Measurements from ENCODE around the gene RSRC2. TPM values are rescaled to one million over a fixed set of nuclear protein-coding genes. Genes with fewer than 3 reads are reported as not detected.
A peak's percentile ranks its signal among the peaks of the same experiment; 100 is the strongest.
"Not testable (repeated sequence)": the region's sequence is repeated elsewhere in the genome, so short reads cannot be mapped to it uniquely, and the experiment has no call there.

The RSRC2 gene
- polyA plus RNA-seq, 3 donors, result 7.6 to 63.5 (median 15.8) TPM

DNA sequence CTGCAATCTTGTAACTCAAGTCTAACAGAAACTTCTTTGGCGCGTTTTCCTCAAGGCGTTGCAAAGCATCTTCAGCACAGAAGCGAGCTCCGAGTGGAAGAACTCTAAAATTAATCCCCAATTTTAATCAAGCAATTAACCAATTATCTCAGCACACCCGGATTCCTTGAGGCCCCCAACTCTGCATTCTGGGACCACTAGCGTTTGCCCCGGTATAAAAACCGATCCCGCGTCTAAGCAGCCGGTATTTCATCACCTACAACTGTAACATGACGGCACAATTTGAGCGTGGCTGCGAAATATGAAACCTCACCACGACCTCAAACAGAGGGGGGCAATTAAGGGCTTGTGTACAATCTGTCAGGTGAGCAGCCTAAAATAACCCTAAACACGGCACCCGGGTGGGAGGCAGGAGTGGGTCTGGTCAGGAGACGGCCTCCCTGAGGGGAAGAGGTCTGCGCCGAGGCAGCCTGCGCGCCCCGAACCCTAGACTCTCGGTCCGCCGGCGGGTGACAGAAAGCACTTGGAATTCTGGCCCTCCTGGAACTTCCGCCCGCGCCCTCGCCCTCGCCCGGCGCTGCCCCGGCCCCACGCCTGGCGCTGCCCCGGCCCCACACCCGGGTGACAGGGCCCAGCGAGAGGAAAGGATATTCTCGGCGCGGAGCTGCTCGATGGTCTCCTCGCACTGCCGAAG, 26.6 kb downstream of the RSRC2 start:
- Histone ChIP-seq H3K4me3 (replicated peaks in 1 of 3; ENCODE audit: low read depth in 2 of 3, low read length in 3 of 3) (peak overlapping the region; percentile 71 to 99 (median 78)), H3K27me3 (ENCODE audit: control insufficient read depth in 2 of 2, insufficient read depth in 2 of 2, low read length in 2 of 2) (no peaks in the 10 kb centered on the region), H3K9me3 (replicated peaks in 1 of 2; ENCODE audit: control insufficient read depth in 1 of 2, insufficient read depth in 1 of 2, low read length in 2 of 2) (no peaks in the 10 kb centered on the region), H3K79me2 (ENCODE audit: insufficient read depth, low read length) (peaks cover 62% of the 10 kb centered on the region), H3K4me1 (ENCODE audit: control insufficient read depth in 1 of 2, insufficient read depth in 2 of 2, low read length in 2 of 2) (peaks cover 24 to 42% of the 10 kb centered on the region in 2 donors), H2AFZ (ENCODE audit: insufficient read depth, low read depth, low read length, poor library complexity, severe bottlenecking) (peak overlapping the region; percentile 99), H3K27ac (ENCODE audit: low read depth in 1 of 2, low read length in 2 of 2) (peak overlapping the region; percentile 84 to 99), H3K4me2 (replicated peaks; ENCODE audit: extremely low read depth, low read length, poor library complexity, severe bottlenecking) (peak overlapping the region; percentile 89), H3K36me3 (replicated peaks in 1 of 2; ENCODE audit: control insufficient read depth in 1 of 2, insufficient read depth in 2 of 2, low read length in 2 of 2) (peaks cover 26 to 44% of the 10 kb centered on the region in 2 donors), H3K9ac (ENCODE audit: insufficient read depth, low read length, poor library complexity, severe bottlenecking) (peak overlapping the region; percentile 98), H4K20me1 (ENCODE audit: insufficient read depth, low read length) (peaks cover 28% of the 10 kb centered on the region)
- Mint-ChIP-seq H3K27me3 (ENCODE audit: low read depth in 3 of 3) (peaks cover 0 to 2% (median 0%) of the 10 kb centered on the region in 3 donors), H3K36me3 (peaks cover 25 to 42% of the 10 kb centered on the region in 2 donors), H3K27ac (peak overlapping the region; percentile 95 to 99 (median 99)), H3K4me1 (peaks cover 36% of the 10 kb centered on the region), H3K9me3 (peaks cover 0 to 2% (median 0%) of the 10 kb centered on the region in 7 donors), H3K4me3 (peak overlapping the region; percentile 95 to 98)
- TF ChIP-seq, protein P1, sequence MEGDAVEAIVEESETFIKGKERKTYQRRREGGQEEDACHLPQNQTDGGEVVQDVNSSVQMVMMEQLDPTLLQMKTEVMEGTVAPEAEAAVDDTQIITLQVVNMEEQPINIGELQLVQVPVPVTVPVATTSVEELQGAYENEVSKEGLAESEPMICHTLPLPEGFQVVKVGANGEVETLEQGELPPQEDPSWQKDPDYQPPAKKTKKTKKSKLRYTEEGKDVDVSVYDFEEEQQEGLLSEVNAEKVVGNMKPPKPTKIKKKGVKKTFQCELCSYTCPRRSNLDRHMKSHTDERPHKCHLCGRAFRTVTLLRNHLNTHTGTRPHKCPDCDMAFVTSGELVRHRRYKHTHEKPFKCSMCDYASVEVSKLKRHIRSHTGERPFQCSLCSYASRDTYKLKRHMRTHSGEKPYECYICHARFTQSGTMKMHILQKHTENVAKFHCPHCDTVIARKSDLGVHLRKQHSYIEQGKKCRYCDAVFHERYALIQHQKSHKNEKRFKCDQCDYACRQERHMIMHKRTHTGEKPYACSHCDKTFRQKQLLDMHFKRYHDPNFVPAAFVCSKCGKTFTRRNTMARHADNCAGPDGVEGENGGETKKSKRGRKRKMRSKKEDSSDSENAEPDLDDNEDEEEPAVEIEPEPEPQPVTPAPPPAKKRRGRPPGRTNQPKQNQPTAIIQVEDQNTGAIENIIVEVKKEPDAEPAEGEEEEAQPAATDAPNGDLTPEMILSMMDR (IDR thresholded peaks at IDR 0.05), result no peak
- WGBS (ENCODE audit: insufficient coverage), result under 1% methylated on average over 34 of the region's 47 CpGs
- peak; percentile 23 to 54 (median 23) for DNase-seq
- intact Hi-C loops (cut with micrococcal nuclease), result loop anchor here in 1 of 2 donors (10.0 kb wide), 1 partner anchor 235 kb away; the partner anchor contains the start of gene VPS33A

DNA sequence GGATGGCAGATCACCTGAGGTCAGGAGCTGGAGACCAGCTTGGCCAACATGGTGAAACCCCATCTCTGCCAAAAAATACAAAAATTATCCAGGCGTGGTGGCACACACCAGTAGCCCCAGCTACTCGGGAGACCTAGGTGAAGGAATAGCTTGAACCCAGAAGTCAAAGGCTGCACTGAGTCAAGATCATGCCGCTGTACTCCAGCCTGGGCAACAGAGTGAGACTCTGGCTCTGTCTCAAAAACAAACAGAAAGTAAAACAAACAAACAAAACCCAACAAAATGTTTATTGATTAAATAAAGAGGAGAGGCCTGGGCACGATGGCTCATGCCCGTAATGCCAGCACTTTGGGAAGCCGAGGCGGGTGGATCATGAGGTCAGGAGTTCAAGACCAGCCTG, 31.5 kb downstream of the RSRC2 start:
- Histone ChIP-seq H3K27ac (ENCODE audit: low read depth in 1 of 2, low read length in 2 of 2) (no peak overlapping the region), H3K9me3 (replicated peaks in 1 of 2; ENCODE audit: control insufficient read depth in 1 of 2, insufficient read depth in 1 of 2, low read length in 2 of 2) (no peaks in the 10 kb centered on the region), H3K4me2 (replicated peaks; ENCODE audit: extremely low read depth, low read length, poor library complexity, severe bottlenecking) (no peak overlapping the region), H2AFZ (ENCODE audit: insufficient read depth, low read depth, low read length, poor library complexity, severe bottlenecking) (no peak overlapping the region), H3K4me1 (ENCODE audit: control insufficient read depth in 1 of 2, insufficient read depth in 2 of 2, low read length in 2 of 2) (peaks cover 7 to 19% of the 10 kb centered on the region in 2 donors), H3K36me3 (replicated peaks in 1 of 2; ENCODE audit: control insufficient read depth in 1 of 2, insufficient read depth in 2 of 2, low read length in 2 of 2) (peaks cover 28 to 56% of the 10 kb centered on the region in 2 donors), H4K20me1 (ENCODE audit: insufficient read depth, low read length) (peaks cover 25% of the 10 kb centered on the region), H3K4me3 (replicated peaks in 1 of 3; ENCODE audit: low read depth in 2 of 3, low read length in 3 of 3) (no peak overlapping the region), H3K79me2 (ENCODE audit: insufficient read depth, low read length) (peaks cover 88% of the 10 kb centered on the region), H3K9ac (ENCODE audit: insufficient read depth, low read length, poor library complexity, severe bottlenecking) (no peak overlapping the region), H3K27me3 (ENCODE audit: control insufficient read depth in 2 of 2, insufficient read depth in 2 of 2, low read length in 2 of 2) (no peaks in the 10 kb centered on the region)
- TF ChIP-seq, protein P1 (IDR thresholded peaks at IDR 0.05), result no peak
- H3K27ac Mint-ChIP-seq, result peak overlapping the region in 4 of 7 donors; percentile 42 to 68 (median 51)
- 100% methylated on average over 2 of the region's 7 CpGs for WGBS (ENCODE audit: insufficient coverage)
- H3K4me1 Mint-ChIP-seq, result peaks cover 22% of the 10 kb centered on the region
- H3K4me3 Mint-ChIP-seq, result no peak overlapping the region
- peaks cover 33 to 56% of the 10 kb centered on the region in 2 donors for H3K36me3 Mint-ChIP-seq
- no peak for DNase-seq
- peaks cover 0 to 2% (median 0%) of the 10 kb centered on the region in 7 donors for H3K9me3 Mint-ChIP-seq
- intact Hi-C loops (cut with micrococcal nuclease), result no loop called here
- no peaks in the 10 kb centered on the region for H3K27me3 Mint-ChIP-seq (ENCODE audit: low read depth in 3 of 3)

DNA sequence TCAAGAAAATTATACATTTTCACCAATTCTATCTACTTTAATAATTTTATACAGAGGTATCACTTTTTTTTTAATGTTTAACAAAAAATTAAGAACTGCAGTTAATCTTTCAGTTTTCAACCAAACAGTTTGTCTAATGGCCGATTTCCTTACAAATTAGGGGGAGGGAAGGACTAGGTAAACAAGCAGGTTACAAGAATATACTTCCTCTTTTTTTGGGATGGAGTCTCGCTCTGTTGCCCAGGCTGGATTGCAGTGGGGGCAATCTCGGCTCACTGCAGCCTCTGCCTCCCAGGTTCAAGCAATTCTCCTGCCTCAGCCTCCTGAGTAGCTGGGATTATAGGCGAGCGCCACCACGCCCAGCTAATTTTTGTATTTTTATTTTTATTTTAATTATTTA, 33.5 kb downstream of the RSRC2 start:
- H3K27me3 Mint-ChIP-seq (ENCODE audit: low read depth in 3 of 3); H3K4me3 Mint-ChIP-seq; H3K27me3 ChIP-seq (ENCODE audit: control insufficient read depth in 2 of 2, insufficient read depth in 2 of 2, low read length in 2 of 2); H3K9ac ChIP-seq (ENCODE audit: insufficient read depth, low read length, poor library complexity, severe bottlenecking); H3K9me3 ChIP-seq (replicated peaks in 1 of 2; ENCODE audit: control insufficient read depth in 1 of 2, insufficient read depth in 1 of 2, low read length in 2 of 2); H3K4me1 Mint-ChIP-seq; H3K4me1 ChIP-seq (ENCODE audit: control insufficient read depth in 1 of 2, insufficient read depth in 2 of 2, low read length in 2 of 2); H3K9me3 Mint-ChIP-seq; H2AFZ ChIP-seq (ENCODE audit: insufficient read depth, low read depth, low read length, poor library complexity, severe bottlenecking); intact Hi-C loops (cut with micrococcal nuclease); H3K4me2 ChIP-seq (replicated peaks; ENCODE audit: extremely low read depth, low read length, poor library complexity, severe bottlenecking); DNase-seq; H3K4me3 ChIP-seq (replicated peaks in 1 of 3; ENCODE audit: low read depth in 2 of 3, low read length in 3 of 3); H3K27ac ChIP-seq (ENCODE audit: low read depth in 1 of 2, low read length in 2 of 2): not testable (repeated sequence)
- Histone ChIP-seq H3K36me3 (replicated peaks in 1 of 2; ENCODE audit: control insufficient read depth in 1 of 2, insufficient read depth in 2 of 2, low read length in 2 of 2) (peaks cover 47 to 76% of the 10 kb centered on the region in 2 donors), H4K20me1 (ENCODE audit: insufficient read depth, low read length) (peaks cover 25% of the 10 kb centered on the region), H3K79me2 (ENCODE audit: insufficient read depth, low read length) (peaks cover 68% of the 10 kb centered on the region)
- Mint-ChIP-seq H3K36me3 (peaks cover 46 to 72% of the 10 kb centered on the region in 2 donors), H3K27ac (peak overlapping the region in 1 of 7 donors; percentile 57)
- WGBS (ENCODE audit: insufficient coverage), result no CpG with 5 or more reads among the region's 6 CpGs

Measured in CD14-positive monocyte (primary cell).